Neural progenitor cell (in vitro differentiated cells): Measurements from ENCODE around the gene NOD1. TPM values are rescaled to one million over a fixed set of nuclear protein-coding genes. Genes with fewer than 3 reads are reported as not detected.

ENCODE experiments used
- DNase-seq: peaks from one replicate; pipeline ENCODE4 v3.0.0-alpha.2; 2016; ENCODE audit warnings: low spot score
- H2AFZ ChIP-seq: fragments of 200-600 bp; sonication (generic); replicated peaks from 2 replicates; pipeline ENCODE4 v1.6.1; 2016; ENCODE audit warnings: antibody characterized with exemption
- H3F3A ChIP-seq: fragments of 200-600 bp; sonication (generic); 2 replicates; pipeline ENCODE4 v1.6.1; 2016; ENCODE audit warnings: antibody characterized with exemption, low read depth
- H3K27ac ChIP-seq: fragments of 200-600 bp; sonication (generic); 2 replicates; pipeline ENCODE4 v1.5.1; 2016; ENCODE audit warnings: mild to moderate bottlenecking
- H3K27me3 ChIP-seq: fragments of 200-600 bp; sonication (generic); 2 replicates; pipeline ENCODE4 v1.6.1; 2016; ENCODE audit warnings: mild to moderate bottlenecking, moderate library complexity
- H3K36me3 ChIP-seq: fragments of 200-600 bp; sonication (generic); 2 replicates; pipeline ENCODE4 v1.5.1; 2016
- H3K4me1 ChIP-seq: fragments of 200-600 bp; sonication (generic); 2 replicates; pipeline ENCODE4 v1.6.1; 2016; ENCODE audit warnings: mixed run types
- H3K4me2 ChIP-seq: fragments of 200-600 bp; sonication (generic); 2 replicates; pipeline ENCODE4 v1.6.1; 2016
- H3K4me3 ChIP-seq: fragments of 200-600 bp; sonication (generic); 2 replicates; pipeline ENCODE4 v1.5.1; 2016
- H3K79me2 ChIP-seq: fragments of 200-600 bp; sonication (generic); 2 replicates; pipeline ENCODE4 v1.6.1; 2016; ENCODE audit warnings: low read depth
- H3K9ac ChIP-seq: fragments of 200-600 bp; sonication (generic); 2 replicates; pipeline ENCODE4 v1.6.1; 2016
- H3K9me3 ChIP-seq: fragments of 200-600 bp; sonication (generic); 2 replicates; pipeline ENCODE4 v1.5.1; 2016; ENCODE audit warnings: low read depth
- H4K20me1 ChIP-seq: fragments of 200-600 bp; sonication (generic); 2 replicates; pipeline ENCODE4 v1.6.1; 2016; ENCODE audit warnings: low read depth
- H3K27ac Mint-ChIP-seq: 3 replicates; pipeline ENCODE4 v1.8.0; 2021; ENCODE audit warnings: mixed read lengths
- H3K27me3 Mint-ChIP-seq: 2 replicates; pipeline ENCODE4 v1.8.0; 2022; ENCODE audit warnings: low read depth, mild to moderate bottlenecking, inconsistent platforms, moderate library complexity, mixed read lengths; ENCODE audit not compliant: insufficient read depth
- H3K36me3 Mint-ChIP-seq: 3 replicates; pipeline ENCODE4 v1.8.0; 2021; ENCODE audit warnings: mixed read lengths
- H3K4me1 Mint-ChIP-seq: 3 replicates; pipeline ENCODE4 v1.8.0; 2021; ENCODE audit warnings: mixed read lengths
- H3K4me3 Mint-ChIP-seq: 3 replicates; pipeline ENCODE4 v1.8.0; 2021; ENCODE audit warnings: mild to moderate bottlenecking, moderate library complexity, mixed read lengths
- H3K9me3 Mint-ChIP-seq: 3 replicates; pipeline ENCODE4 v1.8.0; 2020; ENCODE audit warnings: mixed read lengths
- CTCF ChIP-seq: fragments of 200-600 bp; sonication (generic); IDR thresholded peaks from 2 replicates; pipeline ENCODE4 v1.5.1; 2017; ENCODE audit warnings: antibody characterized with exemption, mild to moderate bottlenecking
- EZH2 ChIP-seq: fragments of 200-600 bp; sonication (generic); IDR thresholded peaks from 2 replicates; pipeline ENCODE4 v1.6.1; 2017; ENCODE audit warnings: antibody characterized with exemption, mild to moderate bottlenecking, moderate library complexity
- EZH2phosphoT487 ChIP-seq: fragments of 200-600 bp; sonication (generic); IDR thresholded peaks from 2 replicates; pipeline ENCODE4 v1.6.1; 2017; ENCODE audit warnings: antibody characterized with exemption
- total RNA-seq: library from RNA; depleted of rRNA; stranded (reverse); fragments of >200 nt; gene quantifications from 2 replicates; pipeline ENCODE4 v1.2.3, GENCODE V29; 2015; ENCODE audit warnings: low replicate concordance

NOD1 gene
- total RNA-seq, 1 donor from 2014 or later, result 5.0 TPM

- Histone ChIP-seq H3K9ac (no peak overlapping the region), H3K27ac (no peak overlapping the region), H4K20me1 (no peaks in the 10 kb centered on the region), H3K79me2 (no peaks in the 10 kb centered on the region), H2AFZ (no peak overlapping the region), H3K4me1 (no peaks in the 10 kb centered on the region), H3K4me3 (no peak overlapping the region), H3K36me3 (no peaks in the 10 kb centered on the region), H3K27me3 (no peaks in the 10 kb centered on the region), H3K4me2 (no peak overlapping the region), H3K9me3 (no peaks in the 10 kb centered on the region), H3F3A (no peaks in the 10 kb centered on the region)
- H3K4me3 Mint-ChIP-seq, result no peak overlapping the region
- H3K36me3 Mint-ChIP-seq, result peaks cover 2% of the 10 kb centered on the region
- H3K4me1 Mint-ChIP-seq, result no peaks in the 10 kb centered on the region
- TF ChIP-seq EZH2, result no peak
- H3K9me3 Mint-ChIP-seq, result no peaks in the 10 kb centered on the region
- no peak overlapping the region for H3K27ac Mint-ChIP-seq
- DNase-seq, result no peak
- H3K27me3 Mint-ChIP-seq, result no peaks in the 10 kb centered on the region
These were observed 30.0 kb downstream of the NOD1 start for GRCh38 chr7:30448461-30449189.

GRCh38 chr7:30447466-30447865 lies 31.1 kb downstream of the NOD1 start:
- H3K79me2 ChIP-seq, result no peaks in the 10 kb centered on the region
- Mint-ChIP-seq H3K4me3 (no peak overlapping the region), H3K27ac (no peak overlapping the region), H3K4me1 (no peaks in the 10 kb centered on the region), H3K36me3 (peaks cover 2% of the 10 kb centered on the region), H3K9me3 (no peaks in the 10 kb centered on the region), H3K27me3 (no peaks in the 10 kb centered on the region)
- no peak overlapping the region for H3K4me2 ChIP-seq
- H3F3A ChIP-seq, result no peaks in the 10 kb centered on the region
- no peaks in the 10 kb centered on the region for H4K20me1 ChIP-seq
- TF ChIP-seq EZH2phosphoT487, result no peak
- no peak for TF ChIP-seq EZH2
- TF ChIP-seq CTCF, result no peak
- no peak for DNase-seq
- H3K27ac ChIP-seq, result no peak overlapping the region
- H3K4me1 ChIP-seq, result no peaks in the 10 kb centered on the region
- H3K9me3 ChIP-seq, result no peaks in the 10 kb centered on the region
- no peak overlapping the region for H3K9ac ChIP-seq
- H3K4me3 ChIP-seq, result no peak overlapping the region
- H2AFZ ChIP-seq, result no peak overlapping the region
- no peaks in the 10 kb centered on the region for H3K27me3 ChIP-seq
- no peaks in the 10 kb centered on the region for H3K36me3 ChIP-seq

- H3F3A ChIP-seq, result no peaks in the 10 kb centered on the region
- no peaks in the 10 kb centered on the region for H3K36me3 ChIP-seq
- no peak overlapping the region for H3K27ac ChIP-seq
- H3K79me2 ChIP-seq, result no peaks in the 10 kb centered on the region
- no peak overlapping the region for H3K4me3 ChIP-seq
- no peak overlapping the region for H3K4me2 ChIP-seq
- peaks cover 2% of the 10 kb centered on the region for H3K36me3 Mint-ChIP-seq
- no peak overlapping the region for H2AFZ ChIP-seq
- H3K4me1 Mint-ChIP-seq, result no peaks in the 10 kb centered on the region
- no peak overlapping the region for H3K9ac ChIP-seq
- H3K4me1 ChIP-seq, result no peaks in the 10 kb centered on the region
- H3K9me3 ChIP-seq, result no peaks in the 10 kb centered on the region
- no peak for TF ChIP-seq EZH2phosphoT487
- no peak for TF ChIP-seq EZH2
- no peak for TF ChIP-seq CTCF
- no peak overlapping the region for H3K4me3 Mint-ChIP-seq
- DNase-seq, result no peak
- no peaks in the 10 kb centered on the region for H3K27me3 Mint-ChIP-seq
- no peak overlapping the region for H3K27ac Mint-ChIP-seq
- no peaks in the 10 kb centered on the region for H3K27me3 ChIP-seq
- H3K9me3 Mint-ChIP-seq, result no peaks in the 10 kb centered on the region
- H4K20me1 ChIP-seq, result no peaks in the 10 kb centered on the region
These were observed 32.3 kb downstream of the NOD1 start for GRCh38 chr7:30446266-30446665.

- Histone ChIP-seq H3K27me3 (no peaks in the 10 kb centered on the region), H3K9ac (no peak overlapping the region)
These were observed 32.8 kb downstream of the NOD1 start for GRCh38 chr7:30445770-30446169.

More at GRCh38 chr7:30445770-30446169, 32.8 kb downstream of the NOD1 start:
- Histone ChIP-seq H3K27ac (no peak overlapping the region), H3K4me3 (no peak overlapping the region), H3F3A (no peaks in the 10 kb centered on the region), H3K36me3 (no peaks in the 10 kb centered on the region), H3K4me2 (no peak overlapping the region), H3K9me3 (no peaks in the 10 kb centered on the region), H3K4me1 (no peaks in the 10 kb centered on the region), H2AFZ (no peak overlapping the region), H3K79me2 (no peaks in the 10 kb centered on the region), H4K20me1 (no peaks in the 10 kb centered on the region)
- Mint-ChIP-seq H3K9me3 (no peaks in the 10 kb centered on the region), H3K4me3 (no peak overlapping the region), H3K4me1 (no peaks in the 10 kb centered on the region), H3K27ac (no peak overlapping the region), H3K36me3 (peaks cover 2% of the 10 kb centered on the region), H3K27me3 (no peaks in the 10 kb centered on the region)
- DNase-seq, result peak; percentile 15
- TF ChIP-seq CTCF (no peak), EZH2phosphoT487 (no peak), EZH2 (no peak)
